GM18868 (cell line): ENCODE data around the gene FLRT1.

Experiments
- ATAC-seq: cut with Tn5 transposase; IDR thresholded peaks from one replicate; pipeline ENCODE4 v1.9.1; 2021; ENCODE audit warnings: mild to moderate bottlenecking, moderate library complexity; ENCODE audit not compliant: unreplicated experiment

The FLRT1 gene

DNA sequence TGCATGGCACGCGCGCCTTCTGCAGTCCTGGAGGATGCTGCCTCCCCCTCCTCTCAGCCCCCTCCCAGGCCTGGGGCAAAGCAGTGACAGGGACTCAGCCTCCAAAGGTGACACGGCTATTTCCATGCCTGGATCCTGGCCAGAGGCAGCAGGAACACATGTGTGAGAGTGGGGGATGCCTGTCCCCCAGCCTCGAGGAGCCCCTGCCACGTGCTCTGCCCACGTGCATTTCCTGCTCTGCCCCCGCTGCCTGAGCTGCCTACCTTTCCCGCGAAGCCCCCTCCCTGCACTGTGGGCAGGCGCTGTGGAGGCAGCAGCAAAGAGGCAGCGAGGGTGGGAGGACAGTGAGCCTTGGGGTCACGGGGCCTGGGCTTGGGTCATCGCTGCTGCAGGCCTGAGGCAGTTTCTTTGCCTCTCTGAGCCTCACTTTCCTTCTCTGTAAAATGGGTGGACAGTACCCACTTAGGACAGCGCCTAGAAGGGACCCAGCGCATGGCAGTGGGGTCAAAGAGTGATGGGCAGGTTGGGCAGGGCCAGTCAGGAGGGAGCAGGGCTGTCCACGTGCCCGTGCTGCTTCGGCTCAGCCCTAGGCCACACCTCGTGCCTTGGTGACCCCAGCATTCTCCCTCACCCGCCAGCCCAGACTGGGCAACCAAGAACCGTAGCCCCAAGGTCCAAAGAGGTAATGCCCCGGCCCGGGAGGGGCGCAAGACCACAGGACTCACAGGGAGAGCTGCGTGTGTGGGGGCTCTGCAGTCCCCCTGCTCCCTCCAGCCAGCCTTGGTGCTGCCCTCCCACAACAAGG lies 48.6 kb downstream of the FLRT1 start:
- no peak for ATAC-seq

DNA sequence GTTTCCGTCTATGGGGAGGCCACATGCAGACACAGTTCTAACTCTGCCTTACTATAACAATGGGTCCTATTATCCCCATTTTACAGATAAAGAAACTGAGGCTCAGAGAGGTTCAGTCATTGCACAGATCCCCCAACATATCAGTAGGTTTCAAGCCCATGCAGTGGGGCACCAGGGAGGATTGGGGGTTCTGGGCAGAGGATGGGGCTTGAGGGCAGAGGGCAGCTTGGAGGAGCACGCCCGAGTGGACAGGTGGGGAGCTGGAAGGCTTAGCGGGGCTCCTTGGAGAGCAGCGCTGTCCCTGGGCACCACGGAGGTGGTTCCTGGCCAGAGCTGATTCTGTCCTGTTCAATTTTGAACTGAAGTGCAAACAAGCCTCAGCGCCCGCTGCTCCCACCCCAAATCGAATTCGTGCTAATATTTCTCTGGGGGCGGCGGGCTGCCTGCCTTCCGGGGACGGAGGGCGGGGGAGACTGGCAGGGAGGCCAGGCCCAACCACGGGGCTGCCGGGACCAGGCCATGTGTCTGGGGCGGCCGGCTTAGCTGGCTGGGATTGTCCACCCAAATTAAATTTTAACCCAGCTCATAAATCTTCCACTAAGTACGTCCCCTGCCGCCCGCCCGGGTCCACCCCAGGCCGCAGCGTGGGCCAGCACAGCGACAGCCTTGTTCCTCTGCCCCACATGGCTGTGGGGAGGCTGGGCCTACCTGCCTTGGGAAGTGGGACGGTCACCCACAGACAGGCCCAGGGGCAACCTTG lies 49.4 kb downstream of the FLRT1 start:
- ATAC-seq, result no peak
